BE2C (cell line): ENCODE results near the gene TTC39C.

Source experiments
- DNase-seq: peaks from one replicate; pipeline ENCODE4 v3.0.0-alpha.2; 2020
- H3K27me3 ChIP-seq: fragments of 250-450 bp; sonication (Bioruptor Pico); 2 replicates; pipeline ENCODE4 v1.5.1; 2020; ENCODE audit warnings: mild to moderate bottlenecking
- H3K36me3 ChIP-seq: fragments of 250-450 bp; sonication (Bioruptor Pico); 2 replicates; pipeline ENCODE4 v1.5.1; 2020; ENCODE audit warnings: mild to moderate bottlenecking
- H3K4me1 ChIP-seq: fragments of 250-450 bp; sonication (Bioruptor Pico); 2 replicates; pipeline ENCODE4 v1.5.1; 2020
- H3K4me3 ChIP-seq: 2 replicates; pipeline ENCODE4 v1.5.1; 2011; ENCODE audit warnings: low read depth, low read length
- H3K9me3 ChIP-seq: fragments of 250-450 bp; sonication (Bioruptor Pico); 2 replicates; pipeline ENCODE4 v1.5.1; 2020
- TF ChIP-seq, protein P1 (sequence below): IDR thresholded peaks from 2 replicates; pipeline ENCODE4 v1.5.1; 2012; ENCODE audit warnings: mild to moderate bottlenecking, low read depth, low read length

Gene TTC39C

DNA sequence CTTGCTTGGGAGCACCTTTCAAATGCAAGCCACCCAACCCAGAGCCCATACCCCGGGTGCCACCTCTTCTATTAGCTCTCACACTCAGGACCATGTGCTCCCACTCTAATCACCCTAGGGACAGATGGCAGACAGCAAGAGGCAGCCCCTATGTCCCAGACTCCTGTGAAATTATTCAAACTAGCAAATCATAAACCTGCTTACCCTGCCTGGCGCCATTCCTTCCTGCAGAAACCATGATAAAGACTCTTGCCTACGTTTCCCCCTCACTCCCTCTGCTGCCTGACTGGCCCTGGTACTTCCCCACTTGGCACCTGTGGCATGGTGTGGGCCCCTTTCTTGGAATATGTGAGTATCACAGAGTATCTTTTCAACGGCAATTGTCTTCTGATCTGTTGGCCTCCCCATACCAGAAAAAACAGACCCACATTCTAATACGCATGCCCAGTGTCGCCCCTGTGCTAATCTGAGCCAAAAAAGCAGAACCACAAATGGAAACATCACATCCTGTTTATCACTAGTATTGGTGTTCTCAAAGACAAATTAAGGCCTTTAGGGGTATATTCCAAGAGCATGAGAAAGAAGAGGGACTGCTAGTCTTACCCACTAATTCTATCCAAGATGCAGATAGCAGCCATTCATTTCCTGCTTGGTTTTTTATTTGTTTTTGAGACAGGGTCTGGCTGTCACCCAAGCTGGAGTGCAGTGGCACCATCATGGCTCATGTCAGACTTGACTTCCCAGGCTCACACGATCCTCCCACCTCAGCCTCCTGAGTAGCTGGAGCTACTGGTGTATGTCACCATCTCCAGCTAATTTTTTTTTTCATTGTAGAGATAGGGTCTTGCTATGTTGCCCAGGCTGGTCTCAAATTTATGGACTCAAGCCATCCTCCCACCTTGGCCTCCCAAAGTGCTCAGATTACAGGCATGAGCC lies 44.1 kb upstream of the TTC39C start:
- TF ChIP-seq, protein P1, sequence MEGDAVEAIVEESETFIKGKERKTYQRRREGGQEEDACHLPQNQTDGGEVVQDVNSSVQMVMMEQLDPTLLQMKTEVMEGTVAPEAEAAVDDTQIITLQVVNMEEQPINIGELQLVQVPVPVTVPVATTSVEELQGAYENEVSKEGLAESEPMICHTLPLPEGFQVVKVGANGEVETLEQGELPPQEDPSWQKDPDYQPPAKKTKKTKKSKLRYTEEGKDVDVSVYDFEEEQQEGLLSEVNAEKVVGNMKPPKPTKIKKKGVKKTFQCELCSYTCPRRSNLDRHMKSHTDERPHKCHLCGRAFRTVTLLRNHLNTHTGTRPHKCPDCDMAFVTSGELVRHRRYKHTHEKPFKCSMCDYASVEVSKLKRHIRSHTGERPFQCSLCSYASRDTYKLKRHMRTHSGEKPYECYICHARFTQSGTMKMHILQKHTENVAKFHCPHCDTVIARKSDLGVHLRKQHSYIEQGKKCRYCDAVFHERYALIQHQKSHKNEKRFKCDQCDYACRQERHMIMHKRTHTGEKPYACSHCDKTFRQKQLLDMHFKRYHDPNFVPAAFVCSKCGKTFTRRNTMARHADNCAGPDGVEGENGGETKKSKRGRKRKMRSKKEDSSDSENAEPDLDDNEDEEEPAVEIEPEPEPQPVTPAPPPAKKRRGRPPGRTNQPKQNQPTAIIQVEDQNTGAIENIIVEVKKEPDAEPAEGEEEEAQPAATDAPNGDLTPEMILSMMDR: no peak
- H3K27me3 ChIP-seq: no peaks in the 10 kb centered on the region
- H3K4me1 ChIP-seq: no peaks in the 10 kb centered on the region
- no peaks in the 10 kb centered on the region for H3K9me3 ChIP-seq
- DNase-seq: no peak
- H3K4me3 ChIP-seq: no peak overlapping the region
- H3K36me3 ChIP-seq: no peaks in the 10 kb centered on the region

DNA sequence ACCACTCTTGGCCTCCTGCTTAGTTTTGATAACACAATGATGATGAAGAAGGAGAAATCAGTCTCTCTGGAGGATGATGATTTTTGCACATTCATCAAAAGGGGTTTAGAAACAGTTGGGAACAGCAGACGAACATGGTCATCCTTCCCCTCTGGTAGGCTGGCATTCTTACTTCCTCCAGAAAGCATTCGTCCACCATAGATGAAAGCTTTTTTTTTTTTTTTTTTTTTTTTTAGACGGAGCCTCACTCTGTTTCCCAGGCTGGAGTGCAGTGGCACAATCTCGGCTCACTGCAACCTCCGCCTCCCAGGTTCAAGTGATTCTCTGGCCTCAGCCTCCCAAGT lies 43.5 kb upstream of the TTC39C start:
- H3K4me1 ChIP-seq: no peaks in the 10 kb centered on the region
- TF ChIP-seq, protein P1: no peak
- no peaks in the 10 kb centered on the region for H3K9me3 ChIP-seq
- no peak for DNase-seq
- H3K4me3 ChIP-seq: no peak overlapping the region
- no peaks in the 10 kb centered on the region for H3K27me3 ChIP-seq
- no peaks in the 10 kb centered on the region for H3K36me3 ChIP-seq

DNA sequence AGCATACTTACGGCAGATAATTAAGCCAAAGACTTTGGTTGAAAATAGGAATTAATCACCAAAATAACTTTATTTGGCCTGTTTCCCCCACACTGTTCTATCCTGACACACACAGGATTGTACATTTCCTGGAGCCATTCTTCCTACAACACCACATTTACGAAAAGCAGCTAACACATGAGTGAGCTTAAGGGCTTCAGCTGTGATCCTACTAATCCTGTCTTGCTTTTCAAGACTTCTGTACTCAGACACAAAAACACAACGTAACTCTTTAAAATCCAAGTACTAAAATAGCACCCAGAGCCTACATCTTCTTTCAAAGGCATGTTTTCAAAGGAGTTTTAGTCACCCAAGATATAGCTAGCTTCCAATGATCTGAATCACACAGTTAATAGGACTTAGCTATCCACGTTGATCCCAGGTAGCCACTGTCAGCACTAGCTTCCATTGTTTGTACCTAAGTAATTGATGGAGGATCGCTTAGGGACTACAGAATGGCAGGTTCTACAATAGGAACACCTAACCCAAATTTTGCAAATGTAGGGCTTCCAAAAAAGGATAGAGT lies 42.8 kb upstream of the TTC39C start:
- H3K4me3 ChIP-seq: no peak overlapping the region
- H3K9me3 ChIP-seq: no peaks in the 10 kb centered on the region
- no peaks in the 10 kb centered on the region for H3K36me3 ChIP-seq
- no peak for DNase-seq
- TF ChIP-seq, protein P1: no peak
- no peaks in the 10 kb centered on the region for H3K27me3 ChIP-seq
- H3K4me1 ChIP-seq: no peaks in the 10 kb centered on the region

DNA sequence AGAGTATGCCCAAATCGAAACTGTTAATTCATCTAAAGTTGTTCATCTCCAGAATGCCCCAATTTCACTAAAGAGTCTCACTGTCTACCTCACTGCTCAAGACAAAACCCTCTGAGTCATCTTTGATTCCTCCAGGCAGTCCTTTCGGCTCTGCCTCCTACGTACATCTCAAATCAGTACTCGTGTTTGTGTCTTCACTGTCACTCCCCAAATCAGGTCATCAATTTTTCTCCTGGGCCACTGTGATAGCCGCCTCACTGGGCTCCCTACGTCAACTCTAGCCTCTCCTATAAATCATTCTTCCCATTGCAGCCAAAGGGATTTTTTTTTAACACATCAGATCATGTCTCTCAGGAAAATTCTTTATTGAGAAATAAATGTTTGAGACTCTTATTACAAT lies 42.1 kb upstream of the TTC39C start:
- no peaks in the 10 kb centered on the region for H3K4me1 ChIP-seq
- H3K9me3 ChIP-seq: no peaks in the 10 kb centered on the region
- H3K27me3 ChIP-seq: no peaks in the 10 kb centered on the region
- no peak overlapping the region for H3K4me3 ChIP-seq
- H3K36me3 ChIP-seq: no peaks in the 10 kb centered on the region
- no peak for DNase-seq
- TF ChIP-seq, protein P1: no peak

DNA sequence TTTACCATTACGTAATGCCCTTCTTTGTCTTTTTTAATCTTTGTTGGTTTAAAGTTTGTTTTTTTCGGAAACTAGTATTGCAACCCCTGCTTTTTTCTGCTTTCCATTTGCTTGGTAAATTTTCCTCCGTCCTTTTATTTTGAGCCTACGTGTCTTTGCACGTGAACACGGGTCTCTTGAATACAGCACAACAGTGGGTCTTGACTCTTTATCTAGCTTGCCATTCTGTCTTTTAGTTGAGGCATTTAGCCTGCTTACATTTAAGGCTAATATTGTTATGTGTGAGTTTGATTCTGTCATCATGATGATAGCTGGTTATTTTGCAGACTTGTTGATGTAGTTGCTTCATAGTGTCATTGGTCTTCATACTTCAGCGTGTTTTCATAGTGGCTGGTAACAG lies 37.5 kb upstream of the TTC39C start:
- Histone ChIP-seq H3K4me3 (no peak overlapping the region), H3K27me3 (no peaks in the 10 kb centered on the region), H3K36me3 (no peaks in the 10 kb centered on the region), H3K4me1 (no peaks in the 10 kb centered on the region), H3K9me3 (no peaks in the 10 kb centered on the region)
- no peak for DNase-seq
- TF ChIP-seq, protein P1: no peak
